HG03045 (cell line): ENCODE measurements around the gene WDR27.

Experiments used
- ATAC-seq: cut with Tn5 transposase; IDR thresholded peaks from one replicate; pipeline ENCODE4 v1.9.1; 2021; ENCODE audit warnings: mild to moderate bottlenecking, moderate library complexity; ENCODE audit not compliant: unreplicated experiment

WDR27 gene

GRCh38 chr6:169701954-169702839, at the start of gene WDR27, which contains the start of gene C6orf120:
Gene WDR27 (minus strand): TSS chr6:169702029. CDS start chr6:169689005, 13,024 bp downstream.
Gene C6orf120 (plus strand): TSS chr6:169702126. CDS start chr6:169702460, 334 bp downstream.
- peak; percentile 96 for ATAC-seq

- ATAC-seq: no peak
These were observed 44.7 kb upstream of the WDR27 start for GRCh38 chr6:169746556-169746955.

GRCh38 chr6:169745405-169745804, 43.6 kb upstream of the WDR27 start:
- no peak for ATAC-seq

GRCh38 chr6:169741344-169741743, 39.5 kb upstream of the WDR27 start:
- ATAC-seq: no peak

- no peak for ATAC-seq
These were observed 37.2 kb upstream of the WDR27 start for GRCh38 chr6:169738976-169739529.

GRCh38 chr6:169738204-169738975, 36.6 kb upstream of the WDR27 start:
- ATAC-seq: no peak

GRCh38 chr6:169729961-169730360, 28.1 kb upstream of the WDR27 start:
- ATAC-seq: no peak

GRCh38 chr6:169726963-169727362, 25.1 kb upstream of the WDR27 start:
- no peak for ATAC-seq

GRCh38 chr6:169726049-169726400, 24.2 kb upstream of the WDR27 start:
- no peak for ATAC-seq

- ATAC-seq: peak; percentile 2
These were observed 23.6 kb upstream of the WDR27 start for GRCh38 chr6:169725125-169726048.

GRCh38 chr6:169724494-169725124, 22.8 kb upstream of the WDR27 start, which contains the start of gene PHF10:
Gene PHF10 (minus strand): TSS chr6:169724500. CDS start chr6:169723931, 569 bp downstream.
- ATAC-seq: peak; percentile 50

GRCh38 chr6:169723991-169724493, 22.2 kb upstream of the WDR27 start:
- peak; percentile 55 for ATAC-seq

GRCh38 chr6:169723200-169723909, 21.5 kb upstream of the WDR27 start:
- ATAC-seq: peak; percentile 41

- peak; percentile 21 for ATAC-seq
These were observed 20.8 kb upstream of the WDR27 start for GRCh38 chr6:169722362-169723199.

- no peak for ATAC-seq
These were observed 18.5 kb upstream of the WDR27 start for GRCh38 chr6:169720207-169720855.

GRCh38 chr6:169719117-169719516, 17.3 kb upstream of the WDR27 start:
- no peak for ATAC-seq

- ATAC-seq: no peak
These were observed 12.8 kb upstream of the WDR27 start for GRCh38 chr6:169714595-169714994.

- ATAC-seq: no peak
These were observed 12.3 kb upstream of the WDR27 start for GRCh38 chr6:169714178-169714577.
